Nephron (organoid): ENCODE data around the gene MYO3B.

Source experiments
- H3K27ac Mint-ChIP-seq, 3 experiments: 2 replicates each; pipeline ENCODE4 v1.8.0; 2020; ENCODE audit warnings: mixed read lengths in 3 of 3, mild to moderate bottlenecking in 2 of 3, moderate library complexity in 1 of 3
- H3K27me3 Mint-ChIP-seq: 2 replicates; pipeline ENCODE4 v1.8.0; 2021; ENCODE audit warnings: low read depth, mild to moderate bottlenecking, moderate library complexity, mixed read lengths
- H3K36me3 Mint-ChIP-seq: 2 replicates; pipeline ENCODE4 v1.8.0; 2020; ENCODE audit warnings: low read depth, mixed read lengths
- H3K4me1 Mint-ChIP-seq: 2 replicates; pipeline ENCODE4 v1.8.0; 2020; ENCODE audit warnings: mixed read lengths
- H3K4me3 Mint-ChIP-seq, 3 experiments: 2 replicates each; pipeline ENCODE4 v1.8.0; 2020; ENCODE audit warnings: mild to moderate bottlenecking in 3 of 3, mixed read lengths in 3 of 3, moderate library complexity in 2 of 3
- H3K9me3 Mint-ChIP-seq: 2 replicates; pipeline ENCODE4 v1.8.0; 2020; ENCODE audit warnings: mixed read lengths
- TF ChIP-seq, protein P1 (sequence below), 3 experiments: fragments of 200-600 bp; sonication (generic); IDR thresholded peaks; one replicate each; pipeline ENCODE4 v1.5.0; 2021; ENCODE audit warnings: antibody characterized with exemption in 3 of 3; ENCODE audit not compliant: unreplicated experiment in 3 of 3

MYO3B gene

GRCh38 chr2:170685591-170685990 lies 507.6 kb downstream of the MYO3B start:
- Mint-ChIP-seq H3K27ac (no peak overlapping the region), H3K9me3 (no peaks in the 10 kb centered on the region), H3K36me3 (no peaks in the 10 kb centered on the region), H3K4me1 (peaks cover 13% of the 10 kb centered on the region), H3K4me3 (no peak overlapping the region), H3K27me3 (peaks cover 4% of the 10 kb centered on the region)
- TF ChIP-seq, protein P1, sequence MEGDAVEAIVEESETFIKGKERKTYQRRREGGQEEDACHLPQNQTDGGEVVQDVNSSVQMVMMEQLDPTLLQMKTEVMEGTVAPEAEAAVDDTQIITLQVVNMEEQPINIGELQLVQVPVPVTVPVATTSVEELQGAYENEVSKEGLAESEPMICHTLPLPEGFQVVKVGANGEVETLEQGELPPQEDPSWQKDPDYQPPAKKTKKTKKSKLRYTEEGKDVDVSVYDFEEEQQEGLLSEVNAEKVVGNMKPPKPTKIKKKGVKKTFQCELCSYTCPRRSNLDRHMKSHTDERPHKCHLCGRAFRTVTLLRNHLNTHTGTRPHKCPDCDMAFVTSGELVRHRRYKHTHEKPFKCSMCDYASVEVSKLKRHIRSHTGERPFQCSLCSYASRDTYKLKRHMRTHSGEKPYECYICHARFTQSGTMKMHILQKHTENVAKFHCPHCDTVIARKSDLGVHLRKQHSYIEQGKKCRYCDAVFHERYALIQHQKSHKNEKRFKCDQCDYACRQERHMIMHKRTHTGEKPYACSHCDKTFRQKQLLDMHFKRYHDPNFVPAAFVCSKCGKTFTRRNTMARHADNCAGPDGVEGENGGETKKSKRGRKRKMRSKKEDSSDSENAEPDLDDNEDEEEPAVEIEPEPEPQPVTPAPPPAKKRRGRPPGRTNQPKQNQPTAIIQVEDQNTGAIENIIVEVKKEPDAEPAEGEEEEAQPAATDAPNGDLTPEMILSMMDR (IDR thresholded peaks at IDR 0.05; ENCODE audit: unreplicated experiment in 3 of 3), result no peak

- H3K4me3 Mint-ChIP-seq, result no peak overlapping the region
- H3K27me3 Mint-ChIP-seq, result peaks cover 9% of the 10 kb centered on the region
- no peaks in the 10 kb centered on the region for H3K9me3 Mint-ChIP-seq
- no peaks in the 10 kb centered on the region for H3K36me3 Mint-ChIP-seq
- H3K4me1 Mint-ChIP-seq, result peaks cover 21% of the 10 kb centered on the region
- H3K27ac Mint-ChIP-seq, result no peak overlapping the region
- TF ChIP-seq, protein P1 (IDR thresholded peaks at IDR 0.05; ENCODE audit: unreplicated experiment in 3 of 3), result no peak
These were observed 511.5 kb downstream of the MYO3B start for GRCh38 chr2:170689481-170689880.

DNA sequence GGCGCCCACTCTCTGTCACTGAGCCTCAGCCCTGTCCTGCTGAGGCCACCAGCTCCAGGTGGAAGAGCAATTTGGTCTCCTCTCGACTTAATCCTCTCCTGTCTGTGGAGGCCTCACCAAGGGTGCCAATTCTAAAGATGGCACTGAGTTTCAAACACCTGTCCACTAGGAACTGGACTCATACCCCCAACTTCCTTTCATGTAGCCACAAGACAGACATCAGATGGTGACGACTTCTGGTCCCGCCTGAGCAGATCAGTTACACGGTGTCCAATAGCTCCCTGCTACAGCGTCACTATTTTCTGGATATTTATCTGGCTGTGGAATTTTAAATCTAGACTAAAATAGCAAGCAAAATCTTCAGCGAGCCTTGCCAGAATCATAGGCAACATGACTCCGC lies 512.7 kb downstream of the MYO3B start:
- Mint-ChIP-seq H3K9me3 (no peaks in the 10 kb centered on the region), H3K27ac (peak overlapping the region in 1 of 3 experiments; percentile 15), H3K27me3 (peaks cover 7% of the 10 kb centered on the region), H3K36me3 (no peaks in the 10 kb centered on the region), H3K4me3 (no peak overlapping the region), H3K4me1 (peaks cover 30% of the 10 kb centered on the region)
- TF ChIP-seq, protein P1 (IDR thresholded peaks at IDR 0.05; ENCODE audit: unreplicated experiment in 3 of 3), result no peak

GRCh38 chr2:170694316-170694715 lies 516.4 kb downstream of the MYO3B start:
- Mint-ChIP-seq H3K27ac (no peak overlapping the region), H3K4me3 (no peak overlapping the region), H3K36me3 (no peaks in the 10 kb centered on the region), H3K4me1 (peaks cover 42% of the 10 kb centered on the region), H3K27me3 (peaks cover 10% of the 10 kb centered on the region), H3K9me3 (no peaks in the 10 kb centered on the region)
- TF ChIP-seq, protein P1 (IDR thresholded peaks at IDR 0.05; ENCODE audit: unreplicated experiment in 3 of 3), result no peak

- H3K4me3 Mint-ChIP-seq, result no peak overlapping the region
These were observed 517.8 kb downstream of the MYO3B start for GRCh38 chr2:170695521-170696410.

More at GRCh38 chr2:170695521-170696410, 517.8 kb downstream of the MYO3B start:
- Mint-ChIP-seq H3K9me3 (no peaks in the 10 kb centered on the region), H3K4me1 (peaks cover 37% of the 10 kb centered on the region), H3K27ac (peak overlapping the region; percentile 53 to 86 (median 83)), H3K36me3 (no peaks in the 10 kb centered on the region), H3K27me3 (peaks cover 10% of the 10 kb centered on the region)
- TF ChIP-seq, protein P1 (IDR thresholded peaks at IDR 0.05; ENCODE audit: unreplicated experiment in 3 of 3), result no peak
